B cell (primary cell): ENCODE measurements around the gene PFDN2. TPM values are rescaled to one million over a fixed set of nuclear protein-coding genes. Genes with fewer than 3 reads are reported as not detected.

ENCODE experiments used
- ATAC-seq: fragments of 200-7000 bp; cut with Tn5 transposase; one replicate; pipeline ENCODE4 v1.10.0; 2021; ENCODE audit warnings: low read depth, mild to moderate bottlenecking, moderate number of reproducible peaks, moderate library complexity
- CTCF ChIA-PET: fragments of 350-600 bp; sonication (Branson Sonifier 250); formaldehyde crosslinking; loops from one replicate; lab custom pipeline; 2021; ENCODE audit warnings: antibody characterized with exemption, inconsistent platforms; lab: Charles Lee
- POLR2A ChIA-PET: fragments of 350-600 bp; sonication (Branson Sonifier 250); formaldehyde crosslinking; loops from one replicate; lab custom pipeline; 2021; ENCODE audit warnings: antibody characterized with exemption; lab: Charles Lee
- DNase-seq: peaks from one replicate; pipeline ENCODE4 v3.0.0; 2013
- H2AFZ ChIP-seq: 2 replicates; pipeline ENCODE4 v1.6.1; 2012; ENCODE audit warnings: mild to moderate bottlenecking, low read depth, low read length; ENCODE audit not compliant: insufficient read depth, poor library complexity, severe bottlenecking
- H3K27ac ChIP-seq, 2 donors: 1 replicate in 1 of 2; 2 replicates in 1 of 2; pipeline ENCODE4 v1.5.1; 2012 to 2013; ENCODE audit warnings: low read length in 2 of 2, mild to moderate bottlenecking in 2 of 2, moderate library complexity in 1 of 2
- H3K27me3 ChIP-seq, 4 experiments: fragments of 200-600 bp in 1 of 4; sonication (generic) in 1 of 4; replicated peaks in 1 of 4; 1 replicate in 2 of 4; 2 replicates in 2 of 4; pipeline versions ENCODE4 v1.6.1 to v1.7.0; 2013 to 2016; ENCODE audit warnings: low read length in 3 of 4, mild to moderate bottlenecking in 2 of 4, mixed read lengths in 1 of 4, moderate library complexity in 1 of 4; ENCODE audit not compliant: insufficient read depth in 4 of 4, control insufficient read depth in 3 of 4; ENCODE audit errors: control extremely low read depth in 1 of 4
- H3K36me3 ChIP-seq, 2 experiments: replicated peaks in 1 of 2; 1 replicate in 1 of 2; 2 replicates in 1 of 2; pipeline versions ENCODE4 v1.6.1 to v1.7.1; 2013; ENCODE audit warnings: low read length in 1 of 2; ENCODE audit not compliant: insufficient read depth in 2 of 2, control insufficient read depth in 1 of 2; ENCODE audit errors: control extremely low read depth in 1 of 2, extremely low read depth in 1 of 2
- H3K4me1 ChIP-seq, 2 donors: fragments of 200-600 bp in 1 of 2; sonication (generic) in 1 of 2; 1 replicate in 1 of 2; 2 replicates in 1 of 2; pipeline versions ENCODE4 v1.5.1 to v1.6.1; 2013 to 2017; ENCODE audit warnings: low read length in 2 of 2; ENCODE audit not compliant: control insufficient read depth in 2 of 2, insufficient read depth in 2 of 2
- H3K4me2 ChIP-seq: replicated peaks from 2 replicates; pipeline ENCODE3; 2012; ENCODE audit warnings: mild to moderate bottlenecking, low read depth, low read length; ENCODE audit not compliant: poor library complexity, severe bottlenecking
- H3K4me3 ChIP-seq, 5 experiments: fragments of 200-600 bp in 1 of 5; sonication (generic) in 1 of 5; 1 replicate in 3 of 5; 2 replicates in 2 of 5; pipeline versions ENCODE4 v1.5.1 to v1.7.0; 2011 to 2016; ENCODE audit warnings: low read length in 4 of 5, mild to moderate bottlenecking in 4 of 5, low read depth in 2 of 5, control low read depth in 1 of 5, moderate library complexity in 1 of 5; ENCODE audit not compliant: insufficient read depth in 1 of 5; ENCODE audit errors: control extremely low read depth in 1 of 5, extremely low read depth in 1 of 5
- H3K79me2 ChIP-seq: fragments of 200-600 bp; sonication (generic); one replicate; pipeline ENCODE4 v1.6.0; 2016; ENCODE audit warnings: low read length; ENCODE audit not compliant: control insufficient read depth, insufficient read depth
- H3K9ac ChIP-seq: fragments of 200-600 bp; sonication (generic); 2 replicates; pipeline ENCODE4 v1.6.1; 2017; ENCODE audit warnings: mild to moderate bottlenecking, low read length, moderate library complexity
- H3K9me3 ChIP-seq, 3 donors: one replicate each; pipeline versions ENCODE4 v1.6.1 to v1.7.1; 2013; ENCODE audit warnings: low read length in 2 of 3; ENCODE audit not compliant: control insufficient read depth in 2 of 3, insufficient read depth in 1 of 3; ENCODE audit errors: control extremely low read depth in 1 of 3
- H4K20me1 ChIP-seq: 2 replicates; pipeline ENCODE4 v1.6.0; 2012; ENCODE audit warnings: mild to moderate bottlenecking, low read length; ENCODE audit not compliant: insufficient read depth, control insufficient read depth, poor library complexity, severe bottlenecking
- H3K27ac Mint-ChIP-seq: one replicate; pipeline ENCODE4 v1.8.0; 2021; ENCODE audit warnings: mixed read lengths
- H3K27me3 Mint-ChIP-seq: one replicate; pipeline ENCODE4 v1.8.0; 2021; ENCODE audit warnings: mixed read lengths
- H3K4me1 Mint-ChIP-seq: one replicate; pipeline ENCODE4 v1.8.0; 2021; ENCODE audit warnings: mixed read lengths
- H3K4me3 Mint-ChIP-seq: one replicate; pipeline ENCODE4 v1.8.0; 2021; ENCODE audit warnings: mixed read lengths
- H3K9me3 Mint-ChIP-seq: one replicate; pipeline ENCODE4 v1.8.0; 2022; ENCODE audit warnings: mixed read lengths; ENCODE audit not compliant: insufficient read depth
- CTCF ChIP-seq: fragments of 200-600 bp; IDR thresholded peaks from one replicate; pipeline ENCODE4 v1.8.0; 2022; ENCODE audit warnings: antibody characterized with exemption, mild to moderate bottlenecking
- EZH2 ChIP-seq: IDR thresholded peaks from 2 replicates; pipeline ENCODE4 v1.6.1; 2012; ENCODE audit warnings: borderline replicate concordance, low read depth, mild to moderate bottlenecking, moderate library complexity, low read length; ENCODE audit not compliant: insufficient read depth, poor library complexity, severe bottlenecking
- WGBS: methylation state at CpG from one replicate; pipeline ENCODE4 v1.1.5; 2013; ENCODE audit warnings: missing lambda C conversion rate; ENCODE audit not compliant: insufficient coverage; 5-methylcytosine and 5-hydroxymethylcytosine counted together
- intact Hi-C: fragments of 100-400 bp; cut with micrococcal nuclease; formaldehyde crosslinking; loops from one replicate; pipeline ENCODE4 v1.10.0; 2022
- polyA plus RNA-seq: library from polyadenylated mRNA; depleted of rRNA; stranded (reverse); fragments of >200 nt; gene quantifications from 2 replicates; pipeline ENCODE4 v1.2.3, GENCODE V29; 2012
- total RNA-seq, 2 donors: library from RNA; stranded (reverse); fragments of 120-200 nt in 1 of 2; gene quantifications; 1 replicate in 1 of 2; 2 replicates in 1 of 2; pipeline versions ENCODE4 v1.2.3 to v1.2.4, GENCODE V29; 2013 to 2022

Gene PFDN2
- total and polyA plus RNA-seq, 2 donors (not counting 1 experiment from before 2014, with no cell fraction given) = 29.9 to 43.2 TPM

GRCh38 chr1:161138431-161138830, 20.6 kb upstream of the PFDN2 start:
- no peak overlapping the region for H3K27ac Mint-ChIP-seq
- H4K20me1 ChIP-seq = no peaks in the 10 kb centered on the region
- no peak for ATAC-seq
- no peak overlapping the region for H3K4me3 Mint-ChIP-seq
- ChIA-PET POLR2A (no interaction called here), CTCF (interaction anchor here (0.7 to 10.0 kb wide), 11 partner anchors 11 to 148 kb away, joined by 3 to 82 read pairs (median 6); partner anchors contain the start of genes ARHGAP30, KLHDC9, PPOX and TSTD1)
- H3K9me3 Mint-ChIP-seq = no peaks in the 10 kb centered on the region
- H3K27ac ChIP-seq = no peak overlapping the region
- H3K4me1 Mint-ChIP-seq = peaks cover 11% of the 10 kb centered on the region
- H3K4me3 ChIP-seq = no peak overlapping the region
- no peak overlapping the region for H3K9ac ChIP-seq
- WGBS = 85% methylated on average over 1 of the region's 1 CpG
- peaks cover 5 to 6% of the 10 kb centered on the region in 2 donors for H3K4me1 ChIP-seq
- H3K4me2 ChIP-seq = no peak overlapping the region
- peaks cover 28% of the 10 kb centered on the region for H3K79me2 ChIP-seq
- H2AFZ ChIP-seq = no peak overlapping the region
- no peaks in the 10 kb centered on the region for H3K27me3 Mint-ChIP-seq
- no peaks in the 10 kb centered on the region for H3K27me3 ChIP-seq
- no peaks in the 10 kb centered on the region for H3K9me3 ChIP-seq
- intact Hi-C loops = loop anchor here (10.0 kb wide), 1 partner anchor 424 kb away; the partner anchor contains the start of gene CD48
- no peak for DNase-seq
- TF ChIP-seq CTCF (no peak), EZH2 (no peak)
- no peaks in the 10 kb centered on the region for H3K36me3 ChIP-seq

- Histone ChIP-seq H2AFZ (no peak overlapping the region), H3K4me3 (no peak overlapping the region), H3K4me1 (peaks cover 8 to 11% of the 10 kb centered on the region in 2 donors), H3K4me2 (no peak overlapping the region), H3K36me3 (no peaks in the 10 kb centered on the region), H4K20me1 (no peaks in the 10 kb centered on the region), H3K27me3 (no peaks in the 10 kb centered on the region), H3K9me3 (no peaks in the 10 kb centered on the region), H3K79me2 (peaks cover 34% of the 10 kb centered on the region), H3K9ac (no peak overlapping the region), H3K27ac (no peak overlapping the region)
- ChIA-PET CTCF (interaction anchor here (1.0 to 10.0 kb wide), 11 partner anchors 9 to 148 kb away, joined by 3 to 82 read pairs (median 6); partner anchors contain the start of genes ARHGAP30, KLHDC9, NIT1 and PFDN2), POLR2A (no interaction called here)
- TF ChIP-seq EZH2 (no peak), CTCF (no peak)
- Mint-ChIP-seq H3K4me3 (no peak overlapping the region), H3K27ac (no peak overlapping the region), H3K4me1 (peaks cover 11% of the 10 kb centered on the region), H3K27me3 (no peaks in the 10 kb centered on the region), H3K9me3 (no peaks in the 10 kb centered on the region)
- no CpG with 5 or more reads among the region's 3 CpGs for WGBS
- ATAC-seq = no peak
- no peak for DNase-seq
- intact Hi-C loops = loop anchor here (10.0 kb wide), 1 partner anchor 423 kb away; the partner anchor contains the start of gene CD48
Observed at GRCh38 chr1:161137881-161138280, 20.0 kb upstream of the PFDN2 start.
